ENCODE results near the gene RNF167.

Gene RNF167

GRCh38 chr17:4958102-4958501 is 18.0 kb downstream of the RNF167 start:
- no peak for DNase-seq

GRCh38 chr17:4959261-4959965 is 19.3 kb downstream of the RNF167 start:
- DNase-seq: no peak

- no peak for DNase-seq
Measured at GRCh38 chr17:4960279-4960922, 20.3 kb downstream of the RNF167 start.

GRCh38 chr17:4965311-4965986 is 25.4 kb downstream of the RNF167 start:
- no peak for DNase-seq

- DNase-seq: peak; percentile 99
Measured at GRCh38 chr17:4966844-4967538, 26.9 kb downstream of the RNF167 start.

DNA sequence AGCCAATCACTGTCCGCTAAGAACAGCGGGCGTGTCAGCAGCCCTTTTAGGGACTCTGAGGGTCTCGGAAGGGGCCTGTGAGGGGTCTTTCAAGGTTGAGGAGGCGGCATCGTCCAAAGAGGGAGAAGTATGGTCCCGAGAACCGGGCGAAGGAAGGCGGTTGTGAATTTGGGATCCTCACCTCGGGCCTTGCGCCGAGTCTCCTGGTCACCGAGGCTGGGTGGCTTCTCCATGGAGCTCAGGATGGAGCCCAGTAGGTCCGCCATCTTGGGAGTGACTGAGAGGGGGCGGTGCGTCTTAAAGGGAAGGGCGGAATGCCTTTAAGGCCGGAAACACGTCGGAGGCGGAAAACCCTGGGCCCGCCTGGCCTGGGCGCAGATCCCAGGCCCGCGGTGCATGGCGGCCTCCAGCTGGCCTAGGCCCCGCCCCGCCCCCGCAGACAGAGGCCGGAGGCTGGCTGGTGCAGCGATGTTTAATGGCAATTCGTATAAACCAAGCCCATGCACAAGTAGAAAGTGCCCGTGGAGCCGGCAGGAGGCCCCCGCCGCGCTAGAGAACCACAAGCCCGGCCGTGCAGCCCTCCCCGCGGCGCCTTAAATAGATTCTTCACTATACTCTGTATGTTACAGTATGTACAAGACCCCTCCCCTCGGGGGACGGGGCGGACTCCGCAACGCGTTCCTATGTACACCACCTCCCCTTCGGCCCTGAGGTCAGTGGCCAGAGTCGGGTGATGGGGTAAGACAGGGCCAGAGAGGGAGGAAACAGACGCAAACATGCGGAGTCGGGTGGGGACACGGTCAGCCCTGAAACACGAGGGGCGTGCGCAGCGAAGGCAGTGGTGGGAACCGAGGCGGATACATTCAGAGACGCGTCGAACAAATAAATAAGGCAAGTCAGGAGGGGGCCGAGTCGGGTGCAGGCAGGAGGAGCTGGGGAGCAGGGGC is 27.7 kb downstream of the RNF167 start, which contains the start of gene SPAG7:
Gene SPAG7 (minus strand): TSS at position 279 of the 947 bp plus-strand sequence. CDS start 13 bp downstream, at position 266.
- peak; percentile 93 for DNase-seq

GRCh38 chr17:4968486-4969046 is 28.5 kb downstream of the RNF167 start:
- peak; percentile 26 for DNase-seq

DNA sequence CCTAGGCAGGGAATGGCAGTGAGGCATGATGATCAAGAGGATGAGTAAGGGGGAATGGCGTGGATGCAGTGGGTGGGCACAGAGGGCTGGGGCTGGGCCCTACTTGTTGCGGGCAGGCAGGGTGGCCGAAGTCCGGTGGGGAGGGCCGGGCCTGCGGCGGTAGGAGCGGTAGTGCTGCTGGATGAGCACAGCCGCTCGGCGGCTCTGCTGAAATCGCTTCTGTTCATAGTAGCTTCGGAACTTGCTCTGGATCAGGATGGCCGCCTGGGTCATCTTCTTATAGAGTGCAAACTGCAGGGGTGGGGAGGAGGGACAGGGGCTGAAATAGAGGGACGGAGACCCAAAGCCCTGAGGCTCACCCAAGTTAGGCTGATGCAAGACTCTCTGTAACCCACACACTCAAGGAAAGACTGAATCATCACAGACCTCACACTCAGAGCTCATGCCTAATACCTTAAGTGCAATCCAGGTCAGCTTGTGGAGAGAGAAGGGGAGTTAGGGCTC is 29.0 kb downstream of the RNF167 start:
- peak; percentile 58 for DNase-seq

- no peak for DNase-seq
Measured at GRCh38 chr17:4969551-4970173, 29.6 kb downstream of the RNF167 start.

DNA sequence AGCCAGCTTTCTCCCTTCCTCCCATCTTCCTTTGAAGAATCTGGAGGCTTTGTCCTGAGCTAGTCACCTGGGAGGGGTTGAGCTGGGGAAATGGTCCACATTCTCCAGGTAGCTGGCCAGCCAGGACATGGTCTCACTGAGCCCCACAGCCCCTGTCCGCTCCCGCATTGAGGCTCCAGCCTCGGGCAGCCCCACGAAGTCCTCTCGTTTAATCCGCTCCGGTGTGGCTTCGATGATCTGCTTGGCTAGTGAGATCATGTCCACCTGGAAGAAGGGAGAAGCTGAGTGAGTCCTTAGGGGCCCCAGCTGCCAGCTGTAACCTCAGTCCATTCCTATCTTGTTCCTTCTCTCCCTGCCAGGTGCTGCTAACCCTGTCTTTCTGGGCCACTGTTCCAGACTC is 30.2 kb downstream of the RNF167 start:
- DNase-seq: no peak

GRCh38 chr17:4971826-4972225 is 31.8 kb downstream of the RNF167 start:
- DNase-seq: no peak

DNA sequence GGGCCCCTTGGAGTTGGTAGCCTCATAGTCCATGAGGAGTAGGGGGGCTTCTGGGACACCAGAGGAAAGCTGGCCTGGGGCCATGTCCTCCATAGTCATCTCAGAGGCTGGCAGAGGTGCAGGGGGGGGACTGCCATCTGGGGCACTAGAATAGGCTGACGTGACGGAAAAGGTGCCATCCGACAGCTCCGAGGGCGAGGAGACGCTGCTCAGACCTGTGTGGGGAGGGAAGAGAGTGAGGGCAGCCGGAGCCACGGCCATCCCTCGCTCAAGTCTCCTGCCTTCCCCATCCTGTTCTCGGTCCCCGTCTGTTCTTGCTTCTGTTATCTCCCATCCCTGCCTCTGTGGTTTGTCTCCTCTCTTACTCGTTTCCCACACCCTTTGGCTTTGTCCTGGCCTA is 32.3 kb downstream of the RNF167 start:
- DNase-seq: no peak

DNA sequence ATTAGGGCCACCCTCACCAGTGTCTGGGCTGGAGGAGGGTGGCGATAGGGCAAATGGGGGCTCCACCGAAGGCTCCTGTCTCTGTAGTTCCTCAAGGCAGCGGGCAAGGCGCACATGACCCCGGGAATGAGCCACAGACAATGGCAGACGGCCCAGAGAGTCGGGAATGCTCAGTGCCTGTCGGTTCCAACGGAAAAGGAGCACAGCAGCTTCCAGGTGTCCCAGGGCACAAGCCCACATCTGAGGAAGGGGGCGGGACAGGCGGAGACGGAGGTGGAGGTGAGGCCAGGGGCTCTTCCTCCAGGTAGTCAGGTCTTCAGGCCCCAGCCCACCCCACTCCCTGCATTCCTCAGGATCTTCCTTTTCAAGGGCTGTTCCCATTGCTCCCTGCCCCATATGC is 32.7 kb downstream of the RNF167 start:
- DNase-seq: no peak

- DNase-seq: no peak
Measured at GRCh38 chr17:4973256-4974114, 33.4 kb downstream of the RNF167 start.

DNA sequence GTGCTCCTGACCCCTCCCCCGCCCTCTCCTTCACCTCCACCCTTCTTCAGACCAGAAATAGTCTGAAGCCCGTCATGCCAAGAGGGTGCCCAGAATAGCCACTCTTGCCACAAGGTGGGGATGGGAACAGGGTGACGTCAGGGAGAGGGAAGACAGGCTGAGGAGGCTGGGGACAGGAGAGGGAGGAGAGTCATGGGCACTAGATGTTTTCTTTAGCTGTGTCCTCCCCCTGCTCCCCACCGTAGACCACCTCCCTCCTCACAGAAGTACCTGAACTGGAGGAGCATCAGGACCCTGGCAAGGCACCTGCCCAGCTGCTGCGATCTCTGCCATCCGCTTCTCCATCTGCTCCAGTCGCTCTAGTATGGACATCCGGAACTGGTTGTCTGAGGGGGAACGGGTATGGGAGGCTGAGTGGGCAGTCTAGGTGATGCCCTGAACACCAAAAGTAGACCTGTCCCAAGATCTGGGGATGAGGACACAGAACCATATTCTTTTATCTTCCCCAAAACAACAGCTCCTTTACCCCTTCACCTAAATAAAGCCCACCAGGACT is 34.1 kb downstream of the RNF167 start:
- DNase-seq: no peak

DNA sequence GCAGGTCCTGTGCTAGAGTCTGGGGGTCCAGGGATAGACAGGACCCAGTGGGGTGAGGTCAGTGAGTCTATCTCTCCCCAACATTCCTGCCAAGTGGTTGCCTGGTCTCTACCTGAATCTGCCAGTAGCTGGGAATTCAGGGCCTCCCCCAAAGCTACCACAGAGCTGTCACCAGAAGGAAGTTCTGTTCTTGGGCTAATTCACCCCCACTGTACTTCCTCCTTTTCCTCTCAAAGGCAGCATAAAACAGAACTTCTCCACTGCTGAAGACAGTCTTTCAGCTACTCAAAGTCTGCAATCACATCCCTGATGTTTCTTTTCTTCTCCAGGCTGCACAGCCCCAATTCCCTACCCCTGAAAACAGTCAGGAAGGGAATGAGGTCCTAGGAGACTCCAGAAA is 38.7 kb downstream of the RNF167 start:
- no peak for DNase-seq

GRCh38 chr17:4980644-4981216 is 40.7 kb downstream of the RNF167 start:
- DNase-seq: peak; percentile 32

GRCh38 chr17:4982305-4982704 is 42.2 kb downstream of the RNF167 start:
- no peak for DNase-seq

- DNase-seq: peak; percentile 22
Measured at GRCh38 chr17:4986403-4986802, 46.3 kb downstream of the RNF167 start.
